SK-N-SH treated with all-trans-retinoic acid at 6 μM for 48 hours (cell line): ENCODE results near the gene LCLAT1.

Experiments used
- ATAC-seq: fragments of 200-7000 bp; cut with Tn5 transposase; 3 replicates; pipeline ENCODE4 v1.9.1; 2020; ENCODE audit warnings: mild to moderate bottlenecking, moderate library complexity
- ARNTL ChIP-seq: fragments of 450-650 bp; formaldehyde crosslinking; IDR thresholded peaks from 2 replicates; pipeline ENCODE4 v1.5.0; 2020; ENCODE audit warnings: low read depth, mild to moderate bottlenecking, moderate library complexity, borderline replicate concordance
- BACH2 ChIP-seq: fragments of 250-450 bp; sonication (Bioruptor Pico); IDR thresholded peaks from 2 replicates; pipeline ENCODE4 v1.9.0; 2021; ENCODE audit warnings: mild to moderate bottlenecking, borderline replicate concordance
- CREB5 ChIP-seq: fragments of 250-450 bp; sonication (Bioruptor Pico); IDR thresholded peaks from 2 replicates; pipeline ENCODE4 v1.5.1; 2020; ENCODE audit warnings: low read depth, mild to moderate bottlenecking, moderate library complexity
- CSDC2 ChIP-seq: fragments of 250-450 bp; sonication (Bioruptor Pico); IDR thresholded peaks from 2 replicates; pipeline ENCODE4 v1.5.0; 2020; ENCODE audit warnings: mild to moderate bottlenecking, moderate library complexity
- ESRRG ChIP-seq: fragments of 250-450 bp; sonication (Bioruptor Pico); IDR thresholded peaks from 2 replicates; pipeline ENCODE4 v1.6.1; 2021; ENCODE audit warnings: mild to moderate bottlenecking
- GLIS3 ChIP-seq: fragments of 250-450 bp; sonication (Bioruptor Pico); IDR thresholded peaks from 2 replicates; pipeline ENCODE4 v1.5.0; 2020; ENCODE audit warnings: mild to moderate bottlenecking, moderate library complexity
- OSR1 ChIP-seq: fragments of 250-450 bp; sonication (Bioruptor Pico); IDR thresholded peaks from 2 replicates; pipeline ENCODE4 v1.8.0; 2022; ENCODE audit warnings: moderate library complexity, mild to moderate bottlenecking, inconsistent platforms
- PATZ1 ChIP-seq: fragments of 250-450 bp; sonication (Bioruptor Pico); IDR thresholded peaks from 2 replicates; pipeline ENCODE4 v1.8.0; 2020; ENCODE audit warnings: mild to moderate bottlenecking, moderate library complexity, borderline replicate concordance
- PPARA ChIP-seq: fragments of 250-450 bp; sonication (Bioruptor Pico); IDR thresholded peaks from 2 replicates; pipeline ENCODE4 v1.5.0; 2020; ENCODE audit warnings: mild to moderate bottlenecking, borderline replicate concordance
- RARB ChIP-seq: fragments of 250-450 bp; sonication (Bioruptor Pico); IDR thresholded peaks from 2 replicates; pipeline ENCODE4 v1.8.0; 2021; ENCODE audit warnings: mild to moderate bottlenecking, moderate library complexity
- SNAI2 ChIP-seq: fragments of 250-450 bp; sonication (Bioruptor Pico); IDR thresholded peaks from 2 replicates; pipeline ENCODE4 v1.5.0; 2020; ENCODE audit warnings: mild to moderate bottlenecking, moderate library complexity
- TCF4 ChIP-seq: fragments of 250-450 bp; sonication (Bioruptor Pico); IDR thresholded peaks from 2 replicates; pipeline ENCODE4 v1.8.0; 2021; ENCODE audit warnings: mild to moderate bottlenecking, moderate library complexity, borderline replicate concordance
- TOX ChIP-seq: fragments of 250-450 bp; sonication (Bioruptor Pico); IDR thresholded peaks from 2 replicates; pipeline ENCODE4 v1.8.0; 2021; ENCODE audit warnings: mild to moderate bottlenecking, moderate library complexity, borderline replicate concordance
- TSHZ2 ChIP-seq: fragments of 250-450 bp; sonication (Bioruptor Pico); IDR thresholded peaks from 2 replicates; pipeline ENCODE4 v1.5.0; 2020; ENCODE audit warnings: mild to moderate bottlenecking, moderate library complexity
- ZFP3 ChIP-seq: fragments of 250-450 bp; sonication (Bioruptor Pico); IDR thresholded peaks from 2 replicates; pipeline ENCODE4 v1.5.0; 2020; ENCODE audit warnings: mild to moderate bottlenecking, moderate library complexity
- ZNF565 ChIP-seq: fragments of 450-650 bp; formaldehyde crosslinking; conservative IDR thresholded peaks from 2 replicates; pipeline ENCODE4 v1.5.0; 2020; ENCODE audit warnings: low read depth, mild to moderate bottlenecking, moderate library complexity
- ZNF70 ChIP-seq: fragments of 450-650 bp; formaldehyde crosslinking; IDR thresholded peaks from 2 replicates; pipeline ENCODE4 v1.5.0; 2020; ENCODE audit warnings: mild to moderate bottlenecking, moderate library complexity
- ZNF8 ChIP-seq: fragments of 450-650 bp; formaldehyde crosslinking; IDR thresholded peaks from 2 replicates; pipeline ENCODE4 v1.5.0; 2020; ENCODE audit warnings: mild to moderate bottlenecking, moderate library complexity
- TF ChIP-seq, protein P1 (sequence below): fragments of 250-450 bp; sonication (Bioruptor Pico); IDR thresholded peaks from 2 replicates; pipeline ENCODE4 v1.8.0; 2021; ENCODE audit warnings: low read depth, mild to moderate bottlenecking, moderate library complexity, borderline replicate concordance
- TF ChIP-seq, protein P2 (sequence below): fragments of 250-450 bp; sonication (Bioruptor Pico); IDR thresholded peaks from 2 replicates; pipeline ENCODE4 v1.5.1; 2021; ENCODE audit warnings: mild to moderate bottlenecking, moderate library complexity

The LCLAT1 gene

GRCh38 chr2:30549096-30549495 lies 102.0 kb downstream of the LCLAT1 start (continued):
- TF ChIP-seq RARB: no peak
- TF ChIP-seq ARNTL (CRISPR knock-in tag): no peak
- TF ChIP-seq ZNF8 (CRISPR knock-in tag): no peak
- no peak for TF ChIP-seq PATZ1 (CRISPR knock-in tag)
- no peak for TF ChIP-seq OSR1 (CRISPR knock-in tag)
- TF ChIP-seq ESRRG: no peak
- TF ChIP-seq ZNF565 (CRISPR knock-in tag): no peak
- TF ChIP-seq GLIS3 (CRISPR knock-in tag): no peak
- TF ChIP-seq PPARA: no peak
- TF ChIP-seq ZNF70: no peak
- TF ChIP-seq, all 23 proteins: peak for 0

DNA sequence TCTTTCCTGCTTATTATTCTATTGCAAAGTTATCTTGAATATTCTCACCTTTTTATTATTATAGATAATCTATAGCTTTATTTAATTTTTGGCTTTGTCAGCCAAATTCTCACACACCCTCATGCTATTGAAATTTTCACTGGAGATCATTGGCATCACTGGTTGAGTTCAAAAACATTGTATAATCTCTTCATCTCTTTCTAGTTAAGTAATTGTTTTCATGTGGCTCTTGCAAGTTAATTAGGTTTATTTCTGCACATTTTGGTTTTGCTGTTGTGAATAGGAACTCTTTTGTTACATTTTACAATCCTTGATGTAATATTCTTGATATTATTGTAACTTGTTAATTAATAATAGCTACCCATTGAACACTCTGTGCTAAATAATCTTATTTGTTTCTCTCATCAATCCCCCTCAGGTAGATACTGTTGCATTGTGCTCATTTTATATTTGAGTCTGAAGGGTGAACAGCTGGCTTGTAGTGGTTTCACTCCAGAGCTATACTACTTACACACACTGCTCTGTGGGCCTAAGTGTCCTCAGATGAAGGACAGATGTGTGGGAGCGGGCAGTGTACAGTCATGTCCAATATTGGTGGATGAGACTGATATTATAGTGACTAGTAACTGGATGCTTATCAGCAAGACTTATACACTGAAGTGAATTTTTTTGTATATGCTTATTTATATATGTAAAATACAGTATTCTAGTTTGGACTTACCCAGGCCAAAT lies 112.7 kb downstream of the LCLAT1 start:
- no peak for ATAC-seq
- TF ChIP-seq ZFP3 (no peak), TCF4 (peak; percentile 78)

- TF ChIP-seq CSDC2 (no peak), PPARA (no peak), GLIS3 (CRISPR knock-in tag) (no peak), TSHZ2 (no peak), OSR1 (CRISPR knock-in tag) (no peak), CREB5 (CRISPR knock-in tag) (no peak), SNAI2 (no peak), TOX (CRISPR knock-in tag) (no peak), ZFP3 (no peak), ZNF70 (no peak), RARB (no peak), ZNF8 (CRISPR knock-in tag) (no peak), ARNTL (CRISPR knock-in tag) (no peak), ESRRG (no peak)
- TF ChIP-seq, protein P1, sequence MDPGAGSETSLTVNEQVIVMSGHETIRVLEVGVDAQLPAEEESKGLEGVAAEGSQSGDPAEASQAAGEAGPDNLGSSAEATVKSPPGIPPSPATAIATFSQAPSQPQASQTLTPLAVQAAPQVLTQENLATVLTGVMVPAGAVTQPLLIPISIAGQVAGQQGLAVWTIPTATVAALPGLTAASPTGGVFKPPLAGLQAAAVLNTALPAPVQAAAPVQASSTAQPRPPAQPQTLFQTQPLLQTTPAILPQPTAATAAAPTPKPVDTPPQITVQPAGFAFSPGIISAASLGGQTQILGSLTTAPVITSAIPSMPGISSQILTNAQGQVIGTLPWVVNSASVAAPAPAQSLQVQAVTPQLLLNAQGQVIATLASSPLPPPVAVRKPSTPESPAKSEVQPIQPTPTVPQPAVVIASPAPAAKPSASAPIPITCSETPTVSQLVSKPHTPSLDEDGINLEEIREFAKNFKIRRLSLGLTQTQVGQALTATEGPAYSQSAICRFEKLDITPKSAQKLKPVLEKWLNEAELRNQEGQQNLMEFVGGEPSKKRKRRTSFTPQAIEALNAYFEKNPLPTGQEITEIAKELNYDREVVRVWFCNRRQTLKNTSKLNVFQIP (CRISPR knock-in tag): no peak
- TF ChIP-seq, protein P2, sequence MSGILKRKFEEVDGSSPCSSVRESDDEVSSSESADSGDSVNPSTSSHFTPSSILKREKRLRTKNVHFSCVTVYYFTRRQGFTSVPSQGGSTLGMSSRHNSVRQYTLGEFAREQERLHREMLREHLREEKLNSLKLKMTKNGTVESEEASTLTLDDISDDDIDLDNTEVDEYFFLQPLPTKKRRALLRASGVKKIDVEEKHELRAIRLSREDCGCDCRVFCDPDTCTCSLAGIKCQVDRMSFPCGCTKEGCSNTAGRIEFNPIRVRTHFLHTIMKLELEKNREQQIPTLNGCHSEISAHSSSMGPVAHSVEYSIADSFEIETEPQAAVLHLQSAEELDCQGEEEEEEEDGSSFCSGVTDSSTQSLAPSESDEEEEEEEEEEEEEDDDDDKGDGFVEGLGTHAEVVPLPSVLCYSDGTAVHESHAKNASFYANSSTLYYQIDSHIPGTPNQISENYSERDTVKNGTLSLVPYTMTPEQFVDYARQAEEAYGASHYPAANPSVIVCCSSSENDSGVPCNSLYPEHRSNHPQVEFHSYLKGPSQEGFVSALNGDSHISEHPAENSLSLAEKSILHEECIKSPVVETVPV: no peak
- TF ChIP-seq, all 23 proteins: peak for 0
- ATAC-seq: no peak
Observed at GRCh38 chr2:30561349-30561748, 114.3 kb downstream of the LCLAT1 start.

- no peak for ATAC-seq
- TF ChIP-seq CSDC2 (no peak), ZFP3 (no peak), TCF4 (no peak), SNAI2 (no peak), PPARA (no peak), BACH2 (CRISPR knock-in tag) (no peak)
- TF ChIP-seq, protein P2: no peak
Observed at GRCh38 chr2:30565851-30566358, 118.9 kb downstream of the LCLAT1 start.
